ENCODE data around the gene CNKSR3. TPM values are rescaled to one million over a fixed set of nuclear protein-coding genes. Genes with fewer than 3 reads are reported as not detected.

The CNKSR3 gene
- total and polyA plus RNA-seq, 2 of the 8 experiments (the other 6 are each of a cell fraction or from before 2014, with no cell fraction given), result 1.2 to 6.2 TPM

GRCh38 chr6:154343473-154344308, 166.8 kb downstream of the CNKSR3 start (continued):
- no peak for TF ChIP-seq RNF2 (IDR thresholded peaks at IDR 0.05; ENCODE audit: borderline replicate concordance, low read depth, low read length, missing control alignments, poor library complexity, severe bottlenecking)
- TF ChIP-seq TAF7 (optimal IDR thresholded peaks at IDR 0.05; ENCODE audit: borderline replicate concordance, low read depth, low read length), result no peak
